Vagina (tissue), 2 donors: Measurements from ENCODE around the gene CRAT. TPM values are rescaled to one million over a fixed set of nuclear protein-coding genes. Genes with fewer than 3 reads are reported as not detected.

Experiments used
- DNase-seq, 2 donors: peaks; one replicate each; pipeline ENCODE4 v3.0.0-alpha.2; 2017; ENCODE audit errors: extremely low spot score in 2 of 2
- H3K27ac ChIP-seq: fragments of 200-600 bp; sonication (generic); one replicate; pipeline ENCODE4 v1.5.1; 2019
- H3K27me3 ChIP-seq: fragments of 200-600 bp; sonication (generic); one replicate; pipeline ENCODE4 v1.5.1; 2019
- H3K36me3 ChIP-seq, 2 donors: fragments of 200-600 bp; sonication (generic); one replicate each; pipeline ENCODE4 v1.5.1; 2017 to 2019
- H3K4me1 ChIP-seq: fragments of 200-600 bp; sonication (generic); one replicate; pipeline ENCODE4 v1.5.1; 2019
- H3K4me3 ChIP-seq, 2 donors: fragments of 200-600 bp; sonication (generic); 1 replicate in 1 of 2; 2 replicates in 1 of 2; pipeline ENCODE4 v1.5.1; 2016 to 2019
- H3K9me3 ChIP-seq: fragments of 200-600 bp; sonication (generic); one replicate; pipeline ENCODE4 v1.5.1; 2019
- CTCF ChIP-seq, 3 experiments: fragments of 450-650 bp in 2 of 3; fragments of 200-600 bp in 1 of 3; sonication (generic) in 1 of 3; IDR thresholded peaks; one replicate each; pipeline ENCODE4 v1.5.1; 2017 to 2019; ENCODE audit warnings: antibody characterized with exemption in 3 of 3, mild to moderate bottlenecking in 2 of 3, moderate library complexity in 2 of 3
- POLR2A ChIP-seq, 2 donors: fragments of 450-650 bp; IDR thresholded peaks; one replicate each; pipeline ENCODE4 v1.6.1; 2017; ENCODE audit warnings: antibody characterized with exemption in 2 of 2, mild to moderate bottlenecking in 2 of 2, moderate library complexity in 2 of 2
- POLR2AphosphoS5 ChIP-seq, 2 donors: sonication (generic); formaldehyde crosslinking; IDR thresholded peaks; one replicate each; pipeline ENCODE4 v1.9.0; 2017; ENCODE audit warnings: antibody characterized with exemption in 2 of 2, mild to moderate bottlenecking in 2 of 2, low read depth in 1 of 2; ENCODE audit not compliant: insufficient read depth in 1 of 2
- intact Hi-C: fragments of 100-400 bp; cut with DNase I; formaldehyde crosslinking; loops from one replicate; pipeline ENCODE4 v1.15.1; 2023
- total RNA-seq: library from RNA; depleted of rRNA; stranded (reverse); fragments of >200 nt; gene quantifications from one replicate; pipeline ENCODE4 v1.2.3, GENCODE V29; 2016

The CRAT gene
- total RNA-seq, 1 donor from 2014 or later: 59.9 TPM

- no peaks in the 10 kb centered on the region for H3K36me3 ChIP-seq
- intact Hi-C loops: no loop called here
- DNase-seq: peak in 1 of 2 donors; percentile 100
- peak in 1 of 2 donors; percentile 45 for TF ChIP-seq POLR2A (IDR thresholded peaks at IDR 0.05)
- TF ChIP-seq POLR2AphosphoS5 (IDR thresholded peaks at IDR 0.05; ENCODE audit: insufficient read depth in 1 of 2, low read depth in 1 of 2): peak; percentile 71 to 90
- TF ChIP-seq CTCF (IDR thresholded peaks at IDR 0.05): peak in 1 of 3 experiments; percentile 20
- peak within 1 kb of the TSS; percentile 78 for H3K27ac ChIP-seq
- peak within 1 kb of the TSS; percentile 55 to 85 for H3K4me3 ChIP-seq
- no peaks in the 10 kb centered on the region for H3K27me3 ChIP-seq
- peaks cover 18% of the 10 kb centered on the region for H3K4me1 ChIP-seq
- H3K9me3 ChIP-seq: no peaks in the 10 kb centered on the region
These were observed 29.8 kb downstream of the CRAT start, which contains the start of gene DOLPP1 for GRCh38 chr9:129080601-129081387. DOLPP1 (plus strand) TSS chr9:129081111; CDS start chr9:129081132, 21 bp downstream.

GRCh38 chr9:129080298-129080600, 30.3 kb downstream of the CRAT start:
- intact Hi-C loops: no loop called here
- Histone ChIP-seq H3K9me3 (no peaks in the 10 kb centered on the region), H3K4me1 (peaks cover 18% of the 10 kb centered on the region), H3K27ac (peak overlapping the region; percentile 18), H3K27me3 (no peaks in the 10 kb centered on the region), H3K4me3 (peak overlapping the region; percentile 55 to 85), H3K36me3 (no peaks in the 10 kb centered on the region)
- TF ChIP-seq POLR2A (IDR thresholded peaks at IDR 0.05) (no peak), POLR2AphosphoS5 (IDR thresholded peaks at IDR 0.05; ENCODE audit: insufficient read depth in 1 of 2, low read depth in 1 of 2) (no peak), CTCF (IDR thresholded peaks at IDR 0.05) (no peak)
- no peak for DNase-seq

- peak overlapping the region; percentile 55 to 85 for H3K4me3 ChIP-seq
- no peaks in the 10 kb centered on the region for H3K9me3 ChIP-seq
- DNase-seq: no peak
- intact Hi-C loops: no loop called here
- no peaks in the 10 kb centered on the region for H3K36me3 ChIP-seq
- no peak overlapping the region for H3K27ac ChIP-seq
- H3K27me3 ChIP-seq: no peaks in the 10 kb centered on the region
- peaks cover 18% of the 10 kb centered on the region for H3K4me1 ChIP-seq
- TF ChIP-seq CTCF (IDR thresholded peaks at IDR 0.05) (no peak), POLR2AphosphoS5 (IDR thresholded peaks at IDR 0.05; ENCODE audit: insufficient read depth in 1 of 2, low read depth in 1 of 2) (no peak), POLR2A (IDR thresholded peaks at IDR 0.05) (no peak)
These were observed 30.8 kb downstream of the CRAT start for GRCh38 chr9:129079829-129080228.

GRCh38 chr9:129078691-129079503, 31.7 kb downstream of the CRAT start:
- Histone ChIP-seq H3K36me3 (no peaks in the 10 kb centered on the region), H3K27ac (no peak overlapping the region), H3K4me3 (no peak overlapping the region), H3K27me3 (no peaks in the 10 kb centered on the region), H3K9me3 (no peaks in the 10 kb centered on the region), H3K4me1 (peaks cover 18% of the 10 kb centered on the region)
- intact Hi-C loops: no loop called here
- DNase-seq: no peak
- TF ChIP-seq POLR2A (IDR thresholded peaks at IDR 0.05): no peak
- no peak for TF ChIP-seq POLR2AphosphoS5 (IDR thresholded peaks at IDR 0.05; ENCODE audit: insufficient read depth in 1 of 2, low read depth in 1 of 2)
- TF ChIP-seq CTCF (IDR thresholded peaks at IDR 0.05): no peak
